Measurements from ENCODE around the gene JAK1.

DNA sequence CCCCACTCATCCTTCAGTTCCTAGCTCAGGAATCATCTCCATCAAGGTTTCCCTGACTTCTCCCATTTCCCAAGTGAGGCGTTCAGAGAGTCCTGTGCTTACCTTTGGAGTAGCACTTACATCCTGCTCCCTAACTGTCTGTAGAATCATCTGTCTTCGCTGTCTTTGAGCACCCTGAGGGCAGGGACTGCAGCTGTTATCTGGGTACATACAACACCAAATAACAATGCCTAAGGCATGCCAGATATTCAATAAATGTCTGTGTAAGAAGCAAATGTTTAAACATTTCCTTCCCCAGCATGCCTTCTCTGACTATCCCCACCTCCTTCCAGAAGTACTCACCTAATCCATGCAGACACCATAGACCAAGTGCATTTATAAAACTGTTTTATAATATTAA is 65.4 kb downstream of the JAK1 start:
- TF ChIP-seq, protein P1, sequence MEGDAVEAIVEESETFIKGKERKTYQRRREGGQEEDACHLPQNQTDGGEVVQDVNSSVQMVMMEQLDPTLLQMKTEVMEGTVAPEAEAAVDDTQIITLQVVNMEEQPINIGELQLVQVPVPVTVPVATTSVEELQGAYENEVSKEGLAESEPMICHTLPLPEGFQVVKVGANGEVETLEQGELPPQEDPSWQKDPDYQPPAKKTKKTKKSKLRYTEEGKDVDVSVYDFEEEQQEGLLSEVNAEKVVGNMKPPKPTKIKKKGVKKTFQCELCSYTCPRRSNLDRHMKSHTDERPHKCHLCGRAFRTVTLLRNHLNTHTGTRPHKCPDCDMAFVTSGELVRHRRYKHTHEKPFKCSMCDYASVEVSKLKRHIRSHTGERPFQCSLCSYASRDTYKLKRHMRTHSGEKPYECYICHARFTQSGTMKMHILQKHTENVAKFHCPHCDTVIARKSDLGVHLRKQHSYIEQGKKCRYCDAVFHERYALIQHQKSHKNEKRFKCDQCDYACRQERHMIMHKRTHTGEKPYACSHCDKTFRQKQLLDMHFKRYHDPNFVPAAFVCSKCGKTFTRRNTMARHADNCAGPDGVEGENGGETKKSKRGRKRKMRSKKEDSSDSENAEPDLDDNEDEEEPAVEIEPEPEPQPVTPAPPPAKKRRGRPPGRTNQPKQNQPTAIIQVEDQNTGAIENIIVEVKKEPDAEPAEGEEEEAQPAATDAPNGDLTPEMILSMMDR (IDR thresholded peaks at IDR 0.05 in 4 of 5, conservative IDR thresholded peaks at IDR 0.05 in 1 of 5), result no peak
- TF ChIP-seq POLR2A (IDR thresholded peaks at IDR 0.05), result no peak

All from gastrocnemius medialis (tissue), 4 donors.